C4-2B (cell line): ENCODE results near the gene FRA10AC1.

Experiments
- ZFX ChIP-seq: fragments of 450-650 bp; IDR thresholded peaks from 2 replicates; pipeline ENCODE4 v1.6.1; 2017
- TF ChIP-seq, protein P1 (sequence below): fragments of 450-650 bp; conservative IDR thresholded peaks from 2 replicates; pipeline ENCODE4 v1.5.1; 2017; ENCODE audit warnings: mild to moderate bottlenecking

DNA sequence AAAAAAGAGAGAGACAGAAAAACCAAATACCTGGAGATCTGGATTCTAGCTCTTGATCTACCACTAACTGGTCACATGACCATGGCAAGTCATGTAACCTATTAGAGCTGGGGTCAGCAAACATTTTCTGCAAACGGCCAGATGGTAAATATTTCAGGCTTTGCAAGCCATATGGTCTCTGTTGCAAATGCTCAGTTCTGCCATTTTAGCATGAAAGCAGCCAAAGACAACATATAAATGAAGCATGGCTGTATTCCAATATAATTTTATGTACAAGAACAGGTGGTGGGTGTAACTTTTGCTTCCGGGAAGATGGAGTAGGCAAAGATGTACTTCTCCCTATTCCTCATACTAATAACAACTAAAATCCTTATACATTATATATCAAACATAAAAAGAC, 6.7 kb downstream of the FRA10AC1 start:
- TF ChIP-seq, protein P1, sequence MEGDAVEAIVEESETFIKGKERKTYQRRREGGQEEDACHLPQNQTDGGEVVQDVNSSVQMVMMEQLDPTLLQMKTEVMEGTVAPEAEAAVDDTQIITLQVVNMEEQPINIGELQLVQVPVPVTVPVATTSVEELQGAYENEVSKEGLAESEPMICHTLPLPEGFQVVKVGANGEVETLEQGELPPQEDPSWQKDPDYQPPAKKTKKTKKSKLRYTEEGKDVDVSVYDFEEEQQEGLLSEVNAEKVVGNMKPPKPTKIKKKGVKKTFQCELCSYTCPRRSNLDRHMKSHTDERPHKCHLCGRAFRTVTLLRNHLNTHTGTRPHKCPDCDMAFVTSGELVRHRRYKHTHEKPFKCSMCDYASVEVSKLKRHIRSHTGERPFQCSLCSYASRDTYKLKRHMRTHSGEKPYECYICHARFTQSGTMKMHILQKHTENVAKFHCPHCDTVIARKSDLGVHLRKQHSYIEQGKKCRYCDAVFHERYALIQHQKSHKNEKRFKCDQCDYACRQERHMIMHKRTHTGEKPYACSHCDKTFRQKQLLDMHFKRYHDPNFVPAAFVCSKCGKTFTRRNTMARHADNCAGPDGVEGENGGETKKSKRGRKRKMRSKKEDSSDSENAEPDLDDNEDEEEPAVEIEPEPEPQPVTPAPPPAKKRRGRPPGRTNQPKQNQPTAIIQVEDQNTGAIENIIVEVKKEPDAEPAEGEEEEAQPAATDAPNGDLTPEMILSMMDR, result no peak
- TF ChIP-seq ZFX, result no peak
